Sigmoid colon (tissue), 7 donors: Measurements from ENCODE around the gene MYLK4. TPM values are rescaled to one million over a fixed set of nuclear protein-coding genes. Genes with fewer than 3 reads are reported as not detected.
A peak's percentile ranks its signal among the peaks of the same experiment; 100 is the strongest.

Experiments
- DNase-seq: peaks from one replicate; pipeline ENCODE4 v3.0.0-alpha.2; 2019
- H3K27ac ChIP-seq, 4 donors: fragments of 200-600 bp; sonication (generic); one replicate each; pipeline ENCODE4 v1.5.1; 2016 to 2019; ENCODE audit warnings: mild to moderate bottlenecking in 1 of 4
- H3K27me3 ChIP-seq, 3 donors: fragments of 200-600 bp; sonication (generic); one replicate each; pipeline ENCODE4 v1.5.1; 2019; ENCODE audit warnings: mild to moderate bottlenecking in 1 of 3
- H3K36me3 ChIP-seq, 4 donors: fragments of 200-600 bp; sonication (generic); one replicate each; pipeline ENCODE4 v1.5.1; 2016 to 2019
- H3K4me1 ChIP-seq, 4 donors: fragments of 200-600 bp; sonication (generic); one replicate each; pipeline ENCODE4 v1.5.1; 2017 to 2019
- H3K4me3 ChIP-seq, 4 donors: fragments of 200-600 bp; sonication (generic); one replicate each; pipeline ENCODE4 v1.5.1; 2017 to 2019; ENCODE audit warnings: mild to moderate bottlenecking in 2 of 4, moderate library complexity in 1 of 4
- H3K9me3 ChIP-seq, 4 donors: fragments of 200-600 bp in 3 of 4; sonication (generic) in 3 of 4; one replicate each; pipeline versions ENCODE4 v1.5.1 to v1.6.1; 2013 to 2019
- EP300 ChIP-seq, 4 donors: sonication (generic); formaldehyde crosslinking; IDR thresholded peaks; one replicate each; pipeline ENCODE4 v1.6.1; 2017; ENCODE audit warnings: antibody characterized with exemption in 4 of 4
- POLR2A ChIP-seq, 2 donors: fragments of 450-650 bp; IDR thresholded peaks; one replicate each; pipeline ENCODE4 v1.6.1; 2016; ENCODE audit warnings: antibody characterized with exemption in 2 of 2, mild to moderate bottlenecking in 2 of 2, moderate library complexity in 2 of 2
- POLR2AphosphoS5 ChIP-seq, 4 donors: sonication (generic); formaldehyde crosslinking; IDR thresholded peaks; one replicate each; pipeline ENCODE4 v1.6.1; 2017; ENCODE audit warnings: antibody characterized with exemption in 4 of 4
- WGBS, 2 donors: extraction: QIAGEN DNeasy Blood & Tissue Kit; methylation state at CpG; one replicate each; pipeline ENCODE4 v1.1.7; 2013; 5-methylcytosine and 5-hydroxymethylcytosine counted together
- intact Hi-C: fragments of 100-400 bp; cut with DNase I; formaldehyde crosslinking; loops from one replicate; pipeline ENCODE4 v1.15.1; 2023
- polyA plus RNA-seq, 3 donors: library from polyadenylated mRNA; stranded (reverse); fragments of 200-250 nt; gene quantifications; one replicate each; pipeline ENCODE4 v1.2.3, GENCODE V29; 2013
- total RNA-seq, 4 donors: library from RNA; depleted of rRNA; stranded (reverse); fragments of >200 nt; gene quantifications; one replicate each; pipeline ENCODE4 v1.1.0, GENCODE V29; 2016
- TF ChIP-seq, protein P1 (sequence below), 4 experiments: fragments of 450-650 bp in 3 of 4; fragments of 200-600 bp in 1 of 4; IDR thresholded peaks; one replicate each; pipeline ENCODE4 v1.5.1; 2016 to 2019; ENCODE audit warnings: antibody characterized with exemption in 4 of 4, mild to moderate bottlenecking in 3 of 4, moderate library complexity in 2 of 4
- donor health status: healthy with polysubstance abuse.
- donor health status: Bipolar disorder and iron deficiency.
- donor health status: healthy.

Gene MYLK4
- total and polyA plus RNA-seq, 7 donors = under 0.01 to 1.1 (median 0.32) TPM; not detected in 1

DNA sequence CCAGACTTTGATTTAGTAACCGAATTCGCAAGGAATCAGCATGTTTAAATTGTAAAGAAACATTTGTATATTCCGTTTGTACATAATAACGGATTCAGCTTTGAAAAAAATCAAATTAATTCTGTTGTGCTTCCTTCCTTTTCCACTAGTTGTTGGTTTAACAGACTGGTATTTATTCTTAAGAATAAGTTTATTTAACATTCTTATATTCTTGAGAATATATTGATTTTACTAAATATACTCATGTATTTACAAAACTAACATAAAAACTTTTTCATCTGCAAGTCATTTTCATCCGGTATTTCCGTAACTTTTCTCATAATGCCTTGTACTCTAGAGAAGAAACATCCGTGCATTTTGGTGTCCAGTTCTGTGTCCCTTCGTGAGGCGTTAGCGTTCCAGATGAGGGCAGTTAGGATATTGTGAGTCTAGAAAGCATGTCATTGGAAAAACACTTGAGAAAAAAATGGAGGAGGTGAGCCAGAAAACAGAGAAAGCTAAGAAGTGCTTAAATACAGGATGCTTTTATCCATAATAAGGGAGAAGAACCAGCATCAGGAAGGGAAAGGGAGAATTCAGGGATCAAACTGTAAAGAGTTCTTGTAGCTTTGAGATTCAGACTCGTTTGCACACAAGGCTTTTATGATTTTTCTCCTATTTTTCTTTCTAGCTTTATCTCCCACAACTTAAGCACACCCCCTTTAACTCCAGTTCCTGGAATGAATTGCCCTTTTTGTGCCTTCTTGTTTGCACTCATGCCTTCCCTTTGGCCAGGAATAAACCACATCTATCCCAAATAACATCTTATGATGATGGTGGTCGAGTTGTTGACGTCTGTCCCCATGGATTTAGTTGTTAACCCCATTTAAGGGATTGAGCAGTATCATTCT, 16.3 kb upstream of the MYLK4 start:
- intact Hi-C loops = loop anchor here (5.0 to 10.0 kb wide), 3 partner anchors 220 to 1258 kb away; partner anchors contain the start of gene RIPK1
- Histone ChIP-seq H3K27me3 (no peaks in the 10 kb centered on the region), H3K4me3 (peak overlapping the region; percentile 61 to 96 (median 90)), H3K36me3 (peaks cover 0 to 15% (median 3%) of the 10 kb centered on the region in 4 donors), H3K27ac (peak overlapping the region; percentile 94 to 98 (median 96)), H3K4me1 (peaks cover 0 to 61% (median 37%) of the 10 kb centered on the region in 4 donors), H3K9me3 (no peaks in the 10 kb centered on the region)
- no peak for TF ChIP-seq EP300 (IDR thresholded peaks at IDR 0.05)
- TF ChIP-seq, protein P1, sequence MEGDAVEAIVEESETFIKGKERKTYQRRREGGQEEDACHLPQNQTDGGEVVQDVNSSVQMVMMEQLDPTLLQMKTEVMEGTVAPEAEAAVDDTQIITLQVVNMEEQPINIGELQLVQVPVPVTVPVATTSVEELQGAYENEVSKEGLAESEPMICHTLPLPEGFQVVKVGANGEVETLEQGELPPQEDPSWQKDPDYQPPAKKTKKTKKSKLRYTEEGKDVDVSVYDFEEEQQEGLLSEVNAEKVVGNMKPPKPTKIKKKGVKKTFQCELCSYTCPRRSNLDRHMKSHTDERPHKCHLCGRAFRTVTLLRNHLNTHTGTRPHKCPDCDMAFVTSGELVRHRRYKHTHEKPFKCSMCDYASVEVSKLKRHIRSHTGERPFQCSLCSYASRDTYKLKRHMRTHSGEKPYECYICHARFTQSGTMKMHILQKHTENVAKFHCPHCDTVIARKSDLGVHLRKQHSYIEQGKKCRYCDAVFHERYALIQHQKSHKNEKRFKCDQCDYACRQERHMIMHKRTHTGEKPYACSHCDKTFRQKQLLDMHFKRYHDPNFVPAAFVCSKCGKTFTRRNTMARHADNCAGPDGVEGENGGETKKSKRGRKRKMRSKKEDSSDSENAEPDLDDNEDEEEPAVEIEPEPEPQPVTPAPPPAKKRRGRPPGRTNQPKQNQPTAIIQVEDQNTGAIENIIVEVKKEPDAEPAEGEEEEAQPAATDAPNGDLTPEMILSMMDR (IDR thresholded peaks at IDR 0.05) = no peak
- TF ChIP-seq POLR2A (IDR thresholded peaks at IDR 0.05) = no peak
- no peak for TF ChIP-seq POLR2AphosphoS5 (IDR thresholded peaks at IDR 0.05)
- 7% methylated on average over 13 of the region's 13 CpGs for WGBS, 2 donors
- DNase-seq = no peak

DNA sequence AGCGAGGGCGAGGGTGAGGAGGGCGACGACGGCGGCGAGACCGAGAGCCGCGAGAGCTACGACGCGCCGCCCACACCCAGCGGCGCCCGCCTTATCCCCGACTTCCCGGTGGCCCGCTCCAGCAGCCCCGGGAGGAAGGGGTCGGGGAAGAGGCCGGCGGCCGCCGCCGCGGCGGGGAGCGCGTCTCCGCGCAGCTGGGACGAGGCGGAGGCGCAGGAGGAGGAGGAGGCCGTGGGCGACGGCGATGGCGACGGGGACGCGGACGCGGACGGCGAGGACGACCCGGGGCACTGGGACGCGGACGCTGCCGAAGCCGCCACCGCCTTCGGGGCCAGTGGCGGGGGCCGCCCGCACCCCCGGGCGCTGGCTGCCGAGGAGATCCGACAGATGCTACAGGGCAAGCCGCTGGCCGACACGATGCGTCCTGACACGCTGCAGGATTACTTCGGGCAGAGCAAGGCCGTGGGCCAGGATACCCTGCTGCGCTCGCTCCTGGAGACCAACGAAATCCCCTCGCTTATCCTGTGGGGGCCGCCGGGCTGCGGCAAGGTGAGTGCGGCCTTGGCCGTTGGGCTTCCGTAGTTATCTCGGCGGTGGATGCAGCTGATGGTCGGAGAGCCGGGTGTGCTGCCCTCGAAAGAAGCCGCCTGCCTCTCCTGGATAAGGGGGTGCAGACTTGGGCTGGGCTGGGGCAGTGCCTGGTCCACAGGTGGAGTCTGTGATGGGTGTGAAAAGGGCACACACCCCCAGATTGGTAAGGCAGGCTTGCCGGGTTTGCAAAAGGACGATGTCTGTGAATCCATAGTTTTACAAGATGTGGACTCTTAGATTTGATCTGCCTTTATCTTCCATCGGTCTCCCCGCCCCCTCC, 15.4 kb upstream of the MYLK4 start:
- Histone ChIP-seq H3K27me3 (no peaks in the 10 kb centered on the region), H3K4me3 (peak overlapping the region; percentile 61 to 96 (median 90)), H3K36me3 (peaks cover 0 to 7% (median 2%) of the 10 kb centered on the region in 4 donors), H3K9me3 (no peaks in the 10 kb centered on the region), H3K4me1 (peaks cover 0 to 55% (median 37%) of the 10 kb centered on the region in 4 donors), H3K27ac (peak overlapping the region; percentile 94 to 98 (median 96))
- WGBS, 2 donors = 0% methylated on average over 91 of the region's 91 CpGs
- intact Hi-C loops = loop anchor here (2.0 to 10.0 kb wide), 4 partner anchors 221 to 1259 kb away; partner anchors contain the start of genes GMDS and RIPK1
- TF ChIP-seq POLR2A (IDR thresholded peaks at IDR 0.05) = no peak
- TF ChIP-seq EP300 (IDR thresholded peaks at IDR 0.05) = no peak
- peak in 1 of 4 donors; percentile 31 for TF ChIP-seq POLR2AphosphoS5 (IDR thresholded peaks at IDR 0.05)
- TF ChIP-seq, protein P1 (IDR thresholded peaks at IDR 0.05) = no peak
- peak; percentile 76 for DNase-seq

DNA sequence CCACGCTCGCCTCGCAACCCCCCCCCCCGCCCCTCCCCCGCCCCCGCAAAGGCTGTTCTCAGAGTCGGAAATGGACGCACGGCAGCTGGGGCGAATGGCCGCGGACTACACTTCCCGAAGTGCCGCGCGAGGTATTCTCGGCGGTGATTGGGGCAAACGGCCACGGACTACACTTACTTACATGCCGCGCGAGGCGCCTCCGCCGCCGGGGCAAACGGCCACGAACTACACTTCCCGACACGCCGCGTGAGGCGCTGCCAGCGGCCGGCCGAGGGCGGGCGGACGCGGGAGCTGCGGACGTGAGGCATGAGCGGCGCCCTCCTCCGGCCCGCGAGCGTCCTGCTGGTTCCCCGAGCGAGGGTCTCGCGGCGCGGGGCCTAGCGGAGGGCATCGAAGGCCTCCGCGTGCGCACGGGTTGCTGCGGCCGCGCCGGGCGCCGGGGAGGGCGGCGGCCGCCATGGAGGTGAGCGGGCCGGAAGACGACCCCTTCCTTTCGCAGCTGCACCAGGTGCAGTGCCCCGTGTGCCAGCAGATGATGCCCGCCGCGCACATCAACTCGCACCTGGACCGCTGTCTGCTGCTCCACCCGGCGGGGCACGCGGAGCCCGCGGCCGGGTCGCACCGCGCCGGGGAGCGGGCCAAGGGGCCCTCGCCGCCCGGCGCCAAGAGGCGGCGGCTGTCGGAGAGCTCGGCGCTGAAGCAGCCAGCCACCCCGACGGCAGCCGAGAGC, 14.6 kb upstream of the MYLK4 start, which contains the start of gene WRNIP1:
TSS of gene WRNIP1 (plus strand) at position 228 of the 730 bp plus-strand sequence. CDS start at position 458, 230 bp downstream.
- Histone ChIP-seq H3K36me3 (no peaks in the 10 kb centered on the region), H3K27ac (peak within 1 kb of the TSS; percentile 94 to 98 (median 96)), H3K9me3 (no peaks in the 10 kb centered on the region), H3K4me1 (peaks cover 0 to 48% (median 36%) of the 10 kb centered on the region in 4 donors), H3K4me3 (peak within 1 kb of the TSS; percentile 61 to 96 (median 90)), H3K27me3 (no peaks in the 10 kb centered on the region)
- 0% methylated on average over 104 of the region's 104 CpGs for WGBS, 2 donors
- peak; percentile 100 for DNase-seq
- intact Hi-C loops = loop anchor here (2.0 to 10.0 kb wide), 4 partner anchors 222 to 1259 kb away; partner anchors contain the start of genes GMDS and RIPK1
- TF ChIP-seq EP300 (IDR thresholded peaks at IDR 0.05) = no peak
- TF ChIP-seq POLR2AphosphoS5 (IDR thresholded peaks at IDR 0.05) = peak; percentile 24 to 85 (median 80)
- TF ChIP-seq, protein P1 (IDR thresholded peaks at IDR 0.05) = peak in 3 of 4 experiments; percentile 8 to 67 (median 21)
- no peak for TF ChIP-seq POLR2A (IDR thresholded peaks at IDR 0.05)
